IMR-90 (cell line): ENCODE results near the gene IFI44. TPM values are rescaled to one million over a fixed set of nuclear protein-coding genes. Genes with fewer than 3 reads are reported as not detected.

Experiments used
- ATAC-seq: fragments of 200-7000 bp; cut with Tn5 transposase; 2 replicates; pipeline ENCODE4 v1.9.1; 2020; ENCODE audit warnings: low read depth, mild to moderate bottlenecking, moderate library complexity
- BruUV-seq: library from RNA; stranded (reverse); fragments of 400-500 nt; replicated peaks from 2 replicates; lab custom pipeline; 2021; lab: Mats Ljungman, UMichigan
- CTCF ChIA-PET: fragments of 300-600 bp; formaldehyde crosslinking; extraction: SDS; loops from one replicate; lab custom pipeline; 2021; ENCODE audit warnings: antibody characterized with exemption; lab: Yijun Ruan, JAX
- POLR2A ChIA-PET: fragments of 300-600 bp; sonication (Branson Sonifier 250); formaldehyde crosslinking; loops from one replicate; lab custom pipeline; 2022; ENCODE audit warnings: antibody characterized with exemption; ENCODE audit not compliant: unreplicated experiment; lab: Charles Lee
- DNase-seq: peaks from one replicate; pipeline ENCODE4 v3.0.0; 2013
- H2AFZ ChIP-seq: replicated peaks from 2 replicates; pipeline ENCODE3; 2013; ENCODE audit warnings: low read length, mild to moderate bottlenecking; ENCODE audit not compliant: poor library complexity
- H2AK5ac ChIP-seq: 2 replicates; pipeline ENCODE4 v1.6.1; 2013; ENCODE audit warnings: low read depth, low read length, inconsistent platforms
- H2AK9ac ChIP-seq: replicated peaks from 2 replicates; pipeline ENCODE3; 2013; ENCODE audit warnings: mild to moderate bottlenecking, low read depth, low read length, moderate library complexity; ENCODE audit not compliant: poor library complexity
- H2BK120ac ChIP-seq: 2 replicates; pipeline ENCODE4 v1.6.1; 2013; ENCODE audit warnings: low read depth, low read length, inconsistent platforms
- H2BK15ac ChIP-seq: 3 replicates; pipeline ENCODE4 v1.6.1; 2013; ENCODE audit warnings: low read depth, low read length, inconsistent platforms
- H2BK20ac ChIP-seq: 2 replicates; pipeline ENCODE4 v1.6.1; 2013; ENCODE audit warnings: low read depth, mild to moderate bottlenecking, inconsistent platforms, low read length, moderate library complexity
- H2BK5ac ChIP-seq: 2 replicates; pipeline ENCODE4 v1.6.1; 2013; ENCODE audit warnings: mild to moderate bottlenecking, low read depth, low read length, inconsistent platforms; ENCODE audit not compliant: poor library complexity, severe bottlenecking
- H3K14ac ChIP-seq: replicated peaks from 2 replicates; pipeline ENCODE4 v1.6.1; 2013; ENCODE audit warnings: low read depth, low read length, inconsistent platforms
- H3K18ac ChIP-seq: 2 replicates; pipeline ENCODE4 v1.6.1; 2013; ENCODE audit warnings: low read depth, low read length, control low read depth
- H3K23ac ChIP-seq: 2 replicates; pipeline ENCODE4 v1.6.1; 2013; ENCODE audit warnings: low read depth, low read length, inconsistent platforms
- H3K27ac ChIP-seq: 2 replicates; pipeline ENCODE4 v1.5.1; 2013; ENCODE audit warnings: mild to moderate bottlenecking, control low read depth, low read length; ENCODE audit not compliant: insufficient read depth
- H3K27me3 ChIP-seq: 2 replicates; pipeline ENCODE4 v1.6.1; 2013; ENCODE audit warnings: low read length; ENCODE audit not compliant: control insufficient read depth, insufficient read depth
- H3K36me3 ChIP-seq: 2 replicates; pipeline ENCODE4 v1.6.1; 2013; ENCODE audit warnings: low read length, mixed read lengths; ENCODE audit not compliant: control insufficient read depth, insufficient read depth
- H3K4ac ChIP-seq: 2 replicates; pipeline ENCODE4 v1.6.1; 2013; ENCODE audit warnings: low read depth, low read length, inconsistent platforms
- H3K4me1 ChIP-seq: 2 replicates; pipeline ENCODE4 v1.6.1; 2013; ENCODE audit warnings: low read length, mixed read lengths; ENCODE audit not compliant: control insufficient read depth, insufficient read depth
- H3K4me2 ChIP-seq: 2 replicates; pipeline ENCODE4 v1.6.1; 2013; ENCODE audit warnings: low read depth, mild to moderate bottlenecking, control low read depth, low read length, moderate library complexity
- H3K4me3 ChIP-seq: 2 replicates; pipeline ENCODE4 v1.5.1; 2013; ENCODE audit warnings: low read depth, mild to moderate bottlenecking, control low read depth, low read length, moderate library complexity; ENCODE audit not compliant: insufficient read depth
- H3K56ac ChIP-seq: 2 replicates; pipeline ENCODE4 v1.6.1; 2013; ENCODE audit warnings: low read length, inconsistent platforms; ENCODE audit not compliant: insufficient read depth; ENCODE audit errors: extremely low read depth
- H3K79me1 ChIP-seq, 2 experiments: 2 replicates each; pipeline ENCODE4 v1.6.1; 2013; ENCODE audit warnings: low read length in 2 of 2, inconsistent platforms in 1 of 2, low read depth in 1 of 2
- H3K9ac ChIP-seq: 2 replicates; pipeline ENCODE4 v1.6.1; 2013; ENCODE audit warnings: low read depth, low read length, control low read depth
- H3K9me1 ChIP-seq: 2 replicates; pipeline ENCODE4 v1.6.1; 2013; ENCODE audit warnings: low read length, inconsistent platforms; ENCODE audit not compliant: insufficient read depth
- H3K9me3 ChIP-seq: 2 replicates; pipeline ENCODE4 v1.6.1; 2013; ENCODE audit warnings: low read length; ENCODE audit not compliant: control insufficient read depth, insufficient read depth
- H4K20me1 ChIP-seq: 2 replicates; pipeline ENCODE4 v1.6.1; 2013; ENCODE audit warnings: low read length, inconsistent platforms; ENCODE audit not compliant: insufficient read depth
- H4K5ac ChIP-seq: 2 replicates; pipeline ENCODE4 v1.6.1; 2013; ENCODE audit warnings: mild to moderate bottlenecking, low read depth, low read length, control low read depth
- H4K8ac ChIP-seq, 2 experiments: 2 replicates each; pipeline ENCODE4 v1.6.1; 2013; ENCODE audit warnings: low read depth in 2 of 2, low read length in 2 of 2, control low read depth in 1 of 2, inconsistent platforms in 1 of 2
- H4K91ac ChIP-seq: 2 replicates; pipeline ENCODE4 v1.6.1; 2013; ENCODE audit warnings: low read depth, low read length, inconsistent platforms; ENCODE audit not compliant: insufficient read depth
- BHLHE40 ChIP-seq: fragments of 150-350 bp; IDR thresholded peaks from 2 replicates; pipeline ENCODE4 v1.6.1; 2016; ENCODE audit warnings: mild to moderate bottlenecking, low read depth, low read length
- CEBPB ChIP-seq: IDR thresholded peaks from 2 replicates; pipeline ENCODE4 v1.6.1; 2012; ENCODE audit warnings: low read depth, low read length, improper control_type of control experiment
- CHD1 ChIP-seq: IDR thresholded peaks from 2 replicates; pipeline ENCODE4 v1.6.1; 2012; ENCODE audit warnings: low read depth, low read length, improper control_type of control experiment
- CTCF ChIP-seq: conservative IDR thresholded peaks from 2 replicates; pipeline ENCODE4 v1.5.1; 2012; ENCODE audit warnings: mild to moderate bottlenecking, low read depth, low read length, improper control_type of control experiment
- ELK1 ChIP-seq: fragments of 150-350 bp; IDR thresholded peaks from 2 replicates; pipeline ENCODE4 v1.6.1; 2016; ENCODE audit warnings: low read depth, mild to moderate bottlenecking, low read length, moderate library complexity, borderline replicate concordance
- FOS ChIP-seq: fragments of 150-350 bp; IDR thresholded peaks from 2 replicates; pipeline ENCODE4 v1.6.1; 2016; ENCODE audit warnings: low read depth, low read length
- MAFK ChIP-seq: IDR thresholded peaks from 2 replicates; pipeline ENCODE4 v1.6.1; 2012; ENCODE audit warnings: low read depth, low read length, improper control_type of control experiment
- MAZ ChIP-seq: IDR thresholded peaks from 2 replicates; pipeline ENCODE4 v1.6.1; 2012; ENCODE audit warnings: low read depth, mild to moderate bottlenecking, low read length, improper control_type of control experiment, moderate library complexity, borderline replicate concordance
- MXI1 ChIP-seq: IDR thresholded peaks from 2 replicates; pipeline ENCODE4 v1.6.1; 2012; ENCODE audit warnings: low read depth, mild to moderate bottlenecking, low read length, moderate library complexity, borderline replicate concordance
- NFE2L2 ChIP-seq: fragments of 150-350 bp; IDR thresholded peaks from 2 replicates; pipeline ENCODE4 v1.6.1; 2016; ENCODE audit warnings: low read depth, mild to moderate bottlenecking, low read length
- POLR2A ChIP-seq: IDR thresholded peaks from 2 replicates; pipeline ENCODE4 v1.6.1; 2012; ENCODE audit warnings: mild to moderate bottlenecking, low read depth, low read length
- RAD21 ChIP-seq: IDR thresholded peaks from 2 replicates; pipeline ENCODE4 v1.6.1; 2012; ENCODE audit warnings: low read length, improper control_type of control experiment
- RCOR1 ChIP-seq: IDR thresholded peaks from 2 replicates; pipeline ENCODE4 v1.6.1; 2012; ENCODE audit warnings: mild to moderate bottlenecking, low read length, improper control_type of control experiment; ENCODE audit not compliant: insufficient replicate concordance
- RFX5 ChIP-seq: IDR thresholded peaks from 2 replicates; pipeline ENCODE4 v1.8.0; 2012; ENCODE audit warnings: low read depth, mild to moderate bottlenecking, low read length, moderate library complexity
- SMC3 ChIP-seq: fragments of 150-350 bp; IDR thresholded peaks from 2 replicates; pipeline ENCODE4 v1.6.1; 2016; ENCODE audit warnings: low read depth, mild to moderate bottlenecking, antibody characterized with exemption, low read length, moderate library complexity
- USF2 ChIP-seq: fragments of 150-350 bp; IDR thresholded peaks from 2 replicates; pipeline ENCODE4 v1.6.1; 2017; ENCODE audit warnings: mild to moderate bottlenecking, antibody characterized with exemption, low read length, low read depth
- WGBS, 2 experiments: methylation state at CpG; one replicate each; pipeline versions ENCODE4 v1.1.5 to v1.1.7; 2013; ENCODE audit warnings: missing lambda C conversion rate in 2 of 2; ENCODE audit not compliant: insufficient read length in 1 of 2; ENCODE audit errors: extremely low coverage in 2 of 2; 5-methylcytosine and 5-hydroxymethylcytosine counted together
- dilution Hi-C: fragments of 300-500 bp; cut with HindIII; formaldehyde crosslinking; loops from one replicate; pipeline ENCODE4 v1.14.3; 2018; ENCODE audit warnings: low sequenced_read_pairs; ENCODE audit not compliant: unreplicated experiment
- in situ Hi-C: fragments of 300-500 bp; cut with MboI; formaldehyde crosslinking; loops from 3 replicates; pipeline ENCODE4 v1.14.3; 2019; ENCODE audit warnings: low sequenced_read_pairs, inconsistent platforms, mixed read lengths
- intact Hi-C: fragments of 100-400 bp; cut with micrococcal nuclease; formaldehyde crosslinking; loops from 2 replicates; pipeline ENCODE4 v1.10.0; 2022
- polyA plus RNA-seq, 3 experiments: library from polyadenylated mRNA; depleted of rRNA; stranded (reverse); fragments of >200 nt; gene quantifications; 2 replicates each; pipeline ENCODE4 v1.2.3, GENCODE V29; 2012; ENCODE audit warnings: low replicate concordance in 1 of 3
- total RNA-seq: library from RNA; depleted of rRNA; stranded (reverse); fragments of >200 nt; gene quantifications from 2 replicates; pipeline ENCODE4 v1.2.3, GENCODE V29; 2012

IFI44 gene
- total and polyA plus RNA-seq, 2 of the 4 experiments (the other 2 are of a cell fraction) = 2.2 to 2.7 TPM

GRCh38 chr1:78601068-78601467 lies 48.6 kb upstream of the IFI44 start:
- H3K79me1 ChIP-seq = no peaks in the 10 kb centered on the region
- no peak overlapping the region for H3K27ac ChIP-seq
- H2AK5ac ChIP-seq = no peak overlapping the region
- no peak overlapping the region for H3K9ac ChIP-seq
- H3K9me3 ChIP-seq = no peaks in the 10 kb centered on the region
- H3K4me2 ChIP-seq = no peak overlapping the region
- H4K8ac ChIP-seq = no peak overlapping the region
- H2BK5ac ChIP-seq = no peak overlapping the region
- dilution Hi-C loops (loop anchor here (10.0 kb wide), 1 partner anchor 456 kb away; no protein-coding TSS in a partner anchor), in situ Hi-C loops (no loop called here), intact Hi-C loops (loop anchor here (10.0 kb wide), 1 partner anchor 256 kb away; no protein-coding TSS in a partner anchor)
- no peak overlapping the region for H3K14ac ChIP-seq
- no peak overlapping the region for H4K91ac ChIP-seq
- no peak for ATAC-seq
- H3K56ac ChIP-seq = no peak overlapping the region
- no peaks in the 10 kb centered on the region for H4K20me1 ChIP-seq
- no peaks in the 10 kb centered on the region for H3K4me1 ChIP-seq
- no peak overlapping the region for H3K18ac ChIP-seq
- H2AK9ac ChIP-seq = no peak overlapping the region
- H3K4ac ChIP-seq = no peak overlapping the region
- BruUV-seq = no TSS peak
- no peak overlapping the region for H2BK20ac ChIP-seq
- no peak overlapping the region for H2AFZ ChIP-seq
- no peaks in the 10 kb centered on the region for H3K27me3 ChIP-seq
- DNase-seq = no peak
- ChIA-PET CTCF (interaction anchor here (1.8 to 2.2 kb wide), 2 partner anchors 455 to 469 kb away, joined by 5 to 7 read pairs; no protein-coding TSS in a partner anchor), POLR2A (no interaction called here)
- no peak overlapping the region for H3K4me3 ChIP-seq
- no peak overlapping the region for H2BK15ac ChIP-seq
- no peaks in the 10 kb centered on the region for H3K9me1 ChIP-seq
- H3K36me3 ChIP-seq = no peaks in the 10 kb centered on the region
- no peak for TF ChIP-seq RCOR1
- TF ChIP-seq NFE2L2 = no peak
- no peak for TF ChIP-seq SMC3
- no peak for TF ChIP-seq FOS
- TF ChIP-seq BHLHE40 = no peak
- TF ChIP-seq ELK1 = no peak
- TF ChIP-seq USF2 = no peak
- no peak for TF ChIP-seq RFX5
- TF ChIP-seq MXI1 = no peak
- TF ChIP-seq MAFK = no peak
- no peak for TF ChIP-seq CEBPB
- no peak for TF ChIP-seq RAD21
- no peak for TF ChIP-seq CTCF
- no peak for TF ChIP-seq MAZ
- no peak for TF ChIP-seq POLR2A
- TF ChIP-seq CHD1 = no peak
- no peak overlapping the region for H3K23ac ChIP-seq
- no peak overlapping the region for H4K5ac ChIP-seq
- no peak overlapping the region for H2BK120ac ChIP-seq
- no CpG with 5 or more reads among the region's 1 CpG for WGBS, 2 experiments
